GM18907 (cell line): ENCODE measurements around the gene PAK5.

Experiments
- ATAC-seq: cut with Tn5 transposase; IDR thresholded peaks from one replicate; pipeline ENCODE4 v1.9.1; 2021; ENCODE audit warnings: mild to moderate bottlenecking, moderate library complexity; ENCODE audit not compliant: unreplicated experiment

The PAK5 gene

DNA sequence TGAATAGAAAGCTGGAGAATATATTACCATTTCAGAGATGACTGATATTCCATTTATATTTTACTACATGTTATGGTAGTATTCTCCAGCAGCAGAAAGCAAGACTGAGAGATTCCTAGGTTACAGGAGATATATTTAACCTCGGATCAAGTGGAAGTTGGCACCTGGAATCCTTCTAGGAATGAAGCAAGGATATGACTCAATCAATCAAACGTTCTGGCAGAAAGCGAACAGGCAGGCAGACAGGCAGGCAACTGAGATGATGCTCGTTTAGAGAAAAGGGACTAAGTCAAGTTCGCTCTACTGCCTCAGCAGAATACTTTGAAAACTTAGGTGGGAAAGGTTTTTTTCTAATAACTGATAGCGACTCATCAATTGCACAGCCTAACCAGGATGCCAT, 46.2 kb downstream of the PAK5 start:
- no peak for ATAC-seq

DNA sequence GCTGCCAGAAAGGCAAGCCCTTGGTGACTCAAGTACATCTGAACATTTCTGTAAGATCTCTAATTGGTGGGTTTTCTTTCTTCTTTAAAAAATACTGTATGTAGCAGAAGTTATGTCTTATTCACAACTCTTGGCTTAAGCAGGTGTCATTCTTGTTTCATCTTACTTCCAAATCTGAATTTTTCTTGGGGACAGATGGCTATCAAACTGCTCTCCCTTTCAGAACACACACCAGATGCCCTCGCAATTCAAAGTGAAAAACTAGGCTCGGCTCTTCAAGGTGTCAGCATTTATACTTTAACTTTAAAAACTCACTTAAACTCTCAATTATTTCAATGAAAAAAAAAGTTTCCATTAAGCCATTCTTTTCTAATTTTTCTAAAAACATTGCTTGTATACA, 49.7 kb downstream of the PAK5 start:
- no peak for ATAC-seq

DNA sequence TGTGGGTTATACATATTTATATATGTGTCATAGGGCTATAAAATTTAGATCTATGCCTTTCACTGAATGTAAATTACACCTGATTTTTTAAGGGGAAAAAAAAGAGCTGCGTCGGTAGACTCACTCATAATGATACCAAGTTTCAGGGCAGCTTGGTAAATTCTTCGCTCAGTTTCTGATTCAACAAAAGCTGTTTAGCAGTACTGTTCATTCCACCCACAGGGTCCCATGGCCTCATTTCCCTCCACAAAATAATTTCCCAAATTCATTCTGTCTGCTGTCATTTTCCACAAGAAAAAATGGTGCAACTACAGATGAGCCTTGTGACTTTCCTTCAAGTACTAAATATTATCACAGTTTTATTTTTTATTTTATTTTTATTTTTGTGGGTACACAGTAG, 63.7 kb downstream of the PAK5 start:
- no peak for ATAC-seq

DNA sequence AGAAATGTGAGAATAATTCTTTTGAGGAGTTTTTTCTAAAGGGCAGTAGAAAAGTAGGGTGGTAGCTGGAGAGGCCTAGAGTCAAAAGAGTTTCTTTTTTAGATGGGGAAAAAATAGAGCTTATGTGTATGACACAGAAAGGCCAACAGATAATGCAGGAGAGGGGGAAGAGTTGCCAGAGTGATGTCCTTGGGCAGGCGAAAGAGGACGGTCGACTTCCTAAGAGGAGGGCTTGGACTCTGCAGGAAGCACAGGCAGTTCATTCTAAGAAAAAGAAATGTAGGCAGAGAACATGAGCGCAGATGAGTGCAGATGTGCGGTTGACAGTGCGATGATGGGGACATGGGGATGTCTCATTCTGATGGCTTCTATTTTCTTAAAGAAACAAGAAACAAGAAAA, 68.9 kb downstream of the PAK5 start:
- ATAC-seq: no peak

DNA sequence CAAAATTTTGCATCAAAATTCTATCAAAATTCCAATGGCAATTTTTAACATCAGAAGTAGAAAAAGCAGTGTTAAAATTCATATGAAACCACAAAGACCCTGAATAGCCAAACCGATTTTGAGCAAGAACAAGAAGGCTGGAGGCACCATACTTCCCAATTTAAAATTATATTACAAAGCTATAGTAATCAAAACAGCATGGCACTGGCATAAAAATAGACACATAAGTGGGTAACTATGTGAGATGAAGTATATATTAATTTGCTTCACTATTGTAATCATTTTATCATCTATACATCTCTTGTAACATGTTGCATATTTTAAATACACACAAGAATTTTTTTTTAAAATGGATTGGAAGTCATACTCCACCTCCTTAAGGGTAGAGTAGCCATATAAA, 77.4 kb downstream of the PAK5 start:
- no peak for ATAC-seq

DNA sequence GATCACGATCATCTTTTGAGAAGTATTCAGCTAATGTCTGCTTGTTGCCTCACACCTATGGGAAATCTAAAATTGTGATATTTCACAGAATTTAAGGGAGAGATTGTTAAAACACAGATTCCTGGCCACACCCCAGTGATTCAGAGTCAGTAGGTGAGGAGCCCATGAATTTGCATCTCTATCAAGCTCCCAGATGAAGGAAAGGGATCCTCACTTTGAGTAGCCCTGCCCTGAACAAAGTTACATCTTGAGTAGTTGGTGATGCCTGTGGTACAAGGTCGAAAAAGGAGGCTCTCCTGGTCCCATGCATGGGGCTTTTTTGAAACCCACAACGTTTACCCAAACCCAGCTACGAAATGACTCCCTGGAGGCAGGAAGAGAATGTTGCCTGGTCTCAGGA, 79.5 kb downstream of the PAK5 start:
- no peak for ATAC-seq

DNA sequence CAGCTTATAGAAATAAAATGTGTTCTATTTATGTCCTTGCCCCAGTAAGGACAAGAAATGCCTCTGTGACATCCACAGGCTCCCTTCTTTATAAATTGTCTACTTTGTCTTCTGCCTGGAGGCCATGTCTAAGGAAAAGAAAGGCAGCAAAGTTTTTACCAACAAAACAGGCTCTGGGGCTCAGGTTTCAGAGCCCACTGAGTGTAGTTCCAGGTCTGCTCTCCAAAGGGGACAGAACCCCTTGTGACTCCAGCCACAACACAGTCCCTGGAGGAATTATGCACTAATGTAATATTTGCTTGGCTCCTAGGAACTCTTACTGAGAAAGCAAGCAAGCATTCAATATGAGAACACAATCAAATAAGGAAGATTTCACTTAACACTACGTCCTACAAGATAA, 80.1 kb downstream of the PAK5 start:
- ATAC-seq: no peak

DNA sequence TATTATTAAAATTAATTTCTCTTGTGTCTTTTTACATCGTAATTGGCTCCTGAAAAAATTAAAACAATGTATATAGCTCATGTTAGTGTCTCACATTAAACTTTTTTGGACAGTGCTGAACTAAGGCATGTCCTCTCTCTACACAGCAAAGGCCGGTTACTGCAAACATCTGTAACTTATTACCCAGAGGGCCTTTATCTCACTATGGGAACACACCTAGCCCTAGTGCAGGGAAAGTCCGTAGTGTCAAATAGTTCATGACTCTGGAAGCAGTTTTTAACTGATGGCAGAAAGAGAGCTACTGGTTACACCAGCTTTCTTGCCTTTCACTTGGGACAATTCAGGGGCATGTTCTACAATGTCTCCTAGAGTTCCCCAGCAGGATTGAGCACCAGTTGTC, 82.2 kb downstream of the PAK5 start:
- ATAC-seq: no peak

DNA sequence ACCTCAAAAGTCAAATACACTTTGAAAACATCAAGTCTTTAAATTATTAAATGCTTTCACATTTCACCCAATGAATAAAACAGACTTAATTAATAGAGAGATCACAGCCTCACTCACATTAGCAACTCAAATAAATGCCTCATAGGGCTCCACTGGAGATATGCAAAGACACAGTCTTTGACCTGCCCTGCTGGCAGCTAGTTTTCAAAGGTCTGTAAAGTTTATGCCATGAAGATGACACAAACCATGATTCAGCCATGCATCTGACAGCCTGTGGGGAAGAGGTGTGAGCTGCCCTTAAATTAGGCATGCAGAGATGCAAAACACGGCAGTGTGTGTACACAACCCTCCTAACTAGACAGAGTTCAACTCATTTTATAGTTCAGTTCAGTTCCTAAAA, 83.6 kb downstream of the PAK5 start:
- ATAC-seq: no peak

DNA sequence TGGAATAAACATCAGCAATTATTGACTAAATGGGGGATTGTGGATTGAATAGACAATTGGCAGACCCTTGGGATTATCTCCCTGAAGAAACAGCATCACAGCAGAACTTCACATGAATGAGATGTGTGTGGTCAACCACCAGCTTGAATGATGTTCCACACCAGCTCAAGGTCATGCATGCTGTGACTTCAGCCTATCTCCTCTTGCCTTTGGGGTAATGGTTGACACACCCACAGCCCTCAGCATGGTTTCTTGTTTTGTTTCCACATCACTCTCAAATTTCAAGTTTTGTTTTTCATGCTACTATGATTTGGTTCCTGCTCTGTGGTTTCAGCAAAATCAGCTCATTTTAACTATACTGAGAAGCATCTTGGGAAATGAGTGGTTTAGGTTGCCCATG, 94.3 kb downstream of the PAK5 start:
- ATAC-seq: no peak

DNA sequence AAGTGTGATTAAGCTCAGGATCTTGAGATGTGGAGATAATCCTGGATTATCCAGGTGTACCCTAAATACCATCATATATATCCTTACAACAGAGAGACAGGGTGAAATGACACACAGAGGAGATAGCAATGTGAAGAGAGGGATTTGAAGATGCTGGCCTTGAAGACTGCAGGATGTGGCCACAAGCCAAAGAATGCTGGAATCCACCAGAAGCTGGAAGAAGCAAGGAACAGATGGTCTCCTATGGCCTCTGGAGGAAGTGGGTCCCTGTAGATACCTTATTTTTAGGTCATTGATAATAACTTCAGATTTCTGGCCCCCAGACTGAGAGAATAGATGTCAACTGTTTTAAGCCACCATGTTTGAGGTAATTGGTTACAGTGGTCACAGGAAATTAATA, 95.0 kb downstream of the PAK5 start:
- no peak for ATAC-seq

DNA sequence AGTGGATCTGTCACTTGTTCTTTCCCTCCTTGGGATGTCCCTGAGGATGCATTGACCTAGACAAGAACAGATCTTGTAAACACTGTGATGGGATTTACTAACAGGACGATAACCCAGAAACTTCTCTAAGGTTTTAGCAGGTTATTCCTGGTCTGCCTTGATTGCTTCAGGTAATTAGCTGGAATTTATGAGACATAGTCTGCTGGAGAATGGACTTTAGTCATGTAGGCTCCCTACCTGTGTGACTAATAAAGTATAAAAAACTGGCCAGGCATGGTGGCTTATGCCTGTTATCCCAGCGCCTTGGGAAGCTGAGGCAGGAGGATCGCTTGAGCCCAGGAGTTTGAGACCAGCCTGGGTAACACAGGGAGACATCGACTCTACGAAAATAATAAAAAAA, 96.1 kb downstream of the PAK5 start:
- ATAC-seq: no peak

DNA sequence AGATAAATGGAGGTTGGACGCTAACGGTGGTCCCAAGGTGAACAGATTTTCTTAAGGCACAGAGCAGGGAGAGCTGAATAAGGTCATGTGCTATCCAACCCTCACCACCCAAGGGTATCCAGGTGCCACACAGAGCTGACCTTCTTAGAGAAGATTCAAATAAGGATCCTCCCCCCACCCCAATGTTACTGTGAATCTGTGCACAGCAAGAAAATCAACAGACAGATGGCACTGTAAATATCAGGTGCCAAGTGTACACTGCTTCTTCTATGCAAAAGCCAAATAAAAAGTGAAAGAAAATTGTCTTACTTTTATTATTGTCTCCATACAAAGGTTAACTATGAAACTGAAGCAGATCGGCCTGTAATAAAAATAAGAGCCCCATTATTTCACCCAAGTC, 96.9 kb downstream of the PAK5 start:
- ATAC-seq: no peak

DNA sequence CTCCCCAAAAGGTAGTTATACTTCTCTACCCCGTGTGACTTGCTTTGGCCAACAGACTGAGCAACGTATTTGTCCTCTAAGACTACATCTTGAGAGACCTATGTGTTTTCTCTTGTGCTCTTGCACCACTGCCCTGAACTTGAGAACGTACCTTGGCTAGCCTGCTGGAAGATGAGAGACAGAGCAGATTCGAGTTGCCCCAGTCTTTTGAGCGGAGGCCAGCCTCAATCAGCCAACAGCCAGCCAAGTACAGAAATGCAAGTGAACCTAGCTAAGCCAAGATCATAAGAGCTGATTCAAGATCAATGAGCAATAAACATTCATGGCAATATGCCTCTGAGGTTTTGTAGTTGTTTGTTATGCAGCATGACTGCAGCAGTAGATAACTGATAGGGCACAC, 98.4 kb downstream of the PAK5 start:
- ATAC-seq: no peak

DNA sequence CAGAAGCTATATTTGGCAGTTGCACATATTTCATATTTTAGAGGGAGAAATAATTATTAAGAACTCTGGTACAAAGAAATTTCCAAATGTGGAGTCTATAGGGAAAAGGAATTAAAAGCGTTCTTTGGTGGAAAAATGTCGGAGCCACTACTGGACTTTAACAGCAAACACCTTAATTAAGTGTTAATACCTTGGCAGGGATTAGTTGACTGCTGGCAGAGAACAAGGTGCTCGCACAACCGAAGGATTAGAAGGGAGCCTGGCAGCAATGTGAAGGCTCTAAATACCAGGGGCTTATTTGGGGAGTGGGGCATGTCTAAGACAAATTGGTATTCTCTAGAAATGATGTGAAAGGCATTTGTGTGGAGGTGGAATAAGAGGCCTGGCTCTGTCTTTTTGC, 98.9 kb downstream of the PAK5 start:
- ATAC-seq: no peak

DNA sequence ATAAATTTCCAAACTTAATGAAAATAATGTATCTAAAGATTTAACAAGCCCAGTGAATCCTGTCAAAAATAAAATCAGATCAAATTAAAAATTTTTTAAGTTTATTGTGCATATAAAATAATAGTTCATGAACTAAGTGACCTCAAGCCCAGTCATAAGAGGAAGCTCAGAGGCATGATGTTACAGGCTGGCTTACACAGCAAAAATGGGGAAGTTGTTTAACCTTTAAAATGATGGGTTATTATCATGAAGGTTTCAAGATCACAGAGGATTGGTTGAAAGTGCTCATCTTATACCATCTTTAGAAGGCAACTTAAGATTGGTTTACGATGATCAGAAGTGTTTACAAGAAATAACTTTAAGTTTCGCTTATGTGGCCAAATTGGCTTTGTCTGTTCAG, 102.5 kb downstream of the PAK5 start:
- ATAC-seq: no peak

DNA sequence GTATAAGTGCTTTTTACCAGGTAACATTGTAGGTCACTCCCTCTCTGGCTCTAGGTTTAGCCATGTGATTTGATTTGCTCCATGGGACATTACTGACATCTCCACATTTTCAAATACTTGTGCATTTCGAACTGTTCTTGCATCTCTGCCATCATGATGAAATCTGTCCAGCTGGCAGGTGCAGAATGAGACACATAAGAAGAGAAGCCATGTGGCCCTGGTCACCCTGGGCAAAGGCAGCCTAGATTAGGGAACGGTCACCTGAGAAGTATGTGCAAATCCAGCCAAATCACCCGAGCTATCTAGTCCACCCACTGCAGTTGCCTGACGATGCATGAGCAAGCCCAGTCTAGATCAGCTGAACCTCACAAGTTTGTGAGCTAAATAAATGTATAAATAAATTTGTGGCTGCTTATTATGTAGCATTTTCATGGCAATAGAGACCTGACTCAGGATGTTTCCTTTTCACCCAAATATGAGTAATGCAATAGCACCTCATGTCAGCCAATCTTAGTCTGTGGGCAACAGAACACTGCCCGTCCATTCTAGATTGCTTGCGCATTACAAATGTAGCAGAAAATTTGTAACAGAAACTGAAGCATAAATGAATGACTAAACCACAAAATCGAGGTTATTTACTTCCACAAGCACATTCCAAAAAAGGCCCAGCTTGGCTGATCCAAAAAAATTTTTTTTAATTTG, 115.2 kb downstream of the PAK5 start:
- no peak for ATAC-seq

DNA sequence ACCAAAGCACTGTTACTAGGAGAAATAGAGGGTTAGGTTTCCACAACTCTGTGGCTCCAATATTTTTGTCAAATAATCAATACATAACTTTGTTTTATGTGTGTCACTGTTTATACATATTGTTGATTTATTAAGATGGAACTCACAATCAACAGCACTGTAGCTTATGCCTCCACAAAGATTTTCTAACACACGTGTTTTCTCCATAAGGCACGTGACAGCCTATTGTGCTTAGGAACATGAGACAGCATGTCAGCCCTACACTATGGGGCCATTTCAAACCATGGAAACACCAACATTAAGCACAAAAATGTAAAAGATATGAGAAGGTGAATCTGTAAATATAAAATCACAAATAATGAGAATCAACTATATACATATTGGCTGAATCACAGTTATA, 127.0 kb downstream of the PAK5 start:
- no peak for ATAC-seq

DNA sequence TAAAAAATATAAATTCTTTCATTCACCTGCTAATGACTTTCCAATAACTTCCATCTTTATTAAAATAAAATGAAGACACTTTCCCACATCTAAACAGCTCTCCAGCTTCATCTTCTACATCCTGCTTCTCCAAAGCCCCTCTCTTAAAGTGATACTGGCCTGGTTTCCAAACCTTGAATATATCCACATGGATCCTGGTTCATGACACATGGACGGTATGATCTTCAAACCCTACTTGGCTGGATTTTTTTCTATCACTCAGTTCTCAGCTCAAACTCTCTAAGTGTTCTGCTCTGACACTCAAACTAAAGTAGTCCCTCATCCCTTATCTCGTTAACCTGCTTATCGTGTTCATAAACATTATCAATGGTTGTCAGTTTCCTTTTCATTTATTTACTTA, 128.2 kb downstream of the PAK5 start:
- ATAC-seq: no peak

DNA sequence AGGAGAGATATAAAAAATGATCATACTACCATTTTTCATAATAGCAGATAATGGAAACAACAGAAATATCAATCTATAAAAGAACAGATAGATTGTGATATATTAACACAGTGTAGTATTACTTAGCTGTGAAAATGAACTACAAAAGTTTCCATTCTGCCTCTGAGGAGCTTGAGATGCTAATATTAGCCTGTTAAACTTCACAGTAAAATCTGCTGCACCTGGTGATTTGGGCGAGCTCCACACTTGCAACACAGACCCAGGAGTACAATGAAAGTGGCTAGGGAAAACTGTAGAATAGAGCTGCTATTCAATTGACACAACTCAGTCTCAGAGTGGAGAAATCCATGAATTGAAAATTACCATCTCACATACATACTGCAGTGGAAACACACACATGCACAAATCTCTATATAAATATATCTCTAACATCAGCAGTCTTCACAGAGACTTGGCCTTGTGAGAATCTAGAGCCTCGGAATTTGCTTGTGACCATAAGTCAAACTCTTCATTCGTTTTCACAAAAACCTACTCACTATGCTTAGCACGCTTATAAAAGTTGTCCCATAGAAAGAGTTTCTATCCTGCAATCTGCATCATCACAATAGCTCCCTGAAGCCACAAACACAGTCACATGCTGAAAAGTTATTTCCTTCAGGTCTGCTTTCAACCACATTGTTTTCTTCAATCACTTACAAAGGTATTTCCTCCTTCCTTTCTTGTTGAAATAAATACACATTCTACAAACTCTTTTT, 133.0 kb downstream of the PAK5 start:
- ATAC-seq: no peak

DNA sequence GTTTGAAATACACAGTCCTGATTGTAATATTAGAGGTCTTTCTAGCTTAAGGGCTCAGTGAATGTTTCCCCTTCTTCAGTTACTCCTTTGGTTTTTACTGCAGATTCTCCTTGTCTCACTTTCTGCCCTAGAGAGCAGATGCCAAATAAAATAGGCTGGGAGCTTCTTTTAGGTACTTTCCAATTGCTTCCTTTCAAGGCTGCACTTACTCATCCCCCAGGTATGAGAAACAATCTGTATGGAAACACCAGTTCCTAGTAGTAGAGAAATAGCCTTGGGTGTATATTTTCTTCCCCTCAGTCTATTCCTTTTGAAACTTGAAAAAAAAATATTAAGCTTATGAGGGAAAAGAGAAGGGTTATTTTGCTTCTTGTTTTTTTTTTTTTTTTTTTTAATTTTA, 139.7 kb downstream of the PAK5 start:
- no peak for ATAC-seq

DNA sequence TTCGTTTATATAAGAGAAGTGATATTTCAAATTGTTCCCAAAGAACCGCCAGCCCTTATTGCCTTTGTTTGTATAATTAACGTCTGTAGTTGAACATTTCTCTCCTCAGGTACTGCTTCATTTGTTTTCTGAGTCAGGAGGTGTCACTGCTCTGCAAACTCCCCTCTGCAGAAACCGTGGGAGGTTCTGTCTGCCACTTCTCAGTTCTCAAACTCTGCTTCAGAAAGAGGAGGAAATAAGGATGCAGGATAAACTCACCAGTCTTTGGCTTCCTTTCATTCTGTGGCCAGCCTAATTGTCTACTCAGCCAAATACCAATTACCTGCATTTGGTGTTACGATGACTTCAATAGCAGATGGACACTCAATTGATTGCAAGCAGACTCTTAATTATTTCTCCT, 149.8 kb downstream of the PAK5 start:
- no peak for ATAC-seq

DNA sequence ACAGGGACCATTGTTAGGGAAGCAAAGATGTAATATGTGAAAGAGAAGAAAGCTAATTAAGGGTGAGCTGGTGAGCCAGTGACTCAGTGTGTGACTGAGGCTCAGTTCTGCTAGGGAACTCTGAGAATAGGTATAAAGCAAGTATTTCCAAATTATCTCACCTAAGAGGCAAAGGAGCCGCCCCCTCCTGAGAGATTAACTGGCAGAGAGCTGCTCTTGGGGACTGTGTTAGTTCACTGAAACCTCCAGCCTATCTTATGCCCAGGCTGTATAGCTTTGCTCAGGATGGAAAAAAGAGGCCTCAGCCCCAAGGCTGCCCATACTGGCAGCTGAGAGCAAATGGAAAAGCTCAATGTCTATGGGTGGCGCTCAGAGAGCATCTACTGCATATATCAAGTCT, 152.0 kb downstream of the PAK5 start:
- no peak for ATAC-seq
